Hematopoietic multipotent progenitor cell treated with erythropoietin and hydrocortisone succinate and interleukin-3 and kit ligand, for 6 days (in vitro differentiated cells): ENCODE data around the gene PITX1.
A peak's percentile ranks its signal among the peaks of the same experiment; 100 is the strongest.

Source experiments
- DNase-seq: peaks from one replicate; pipeline ENCODE4 v3.0.0-alpha.2; 2015

PITX1 gene

DNA sequence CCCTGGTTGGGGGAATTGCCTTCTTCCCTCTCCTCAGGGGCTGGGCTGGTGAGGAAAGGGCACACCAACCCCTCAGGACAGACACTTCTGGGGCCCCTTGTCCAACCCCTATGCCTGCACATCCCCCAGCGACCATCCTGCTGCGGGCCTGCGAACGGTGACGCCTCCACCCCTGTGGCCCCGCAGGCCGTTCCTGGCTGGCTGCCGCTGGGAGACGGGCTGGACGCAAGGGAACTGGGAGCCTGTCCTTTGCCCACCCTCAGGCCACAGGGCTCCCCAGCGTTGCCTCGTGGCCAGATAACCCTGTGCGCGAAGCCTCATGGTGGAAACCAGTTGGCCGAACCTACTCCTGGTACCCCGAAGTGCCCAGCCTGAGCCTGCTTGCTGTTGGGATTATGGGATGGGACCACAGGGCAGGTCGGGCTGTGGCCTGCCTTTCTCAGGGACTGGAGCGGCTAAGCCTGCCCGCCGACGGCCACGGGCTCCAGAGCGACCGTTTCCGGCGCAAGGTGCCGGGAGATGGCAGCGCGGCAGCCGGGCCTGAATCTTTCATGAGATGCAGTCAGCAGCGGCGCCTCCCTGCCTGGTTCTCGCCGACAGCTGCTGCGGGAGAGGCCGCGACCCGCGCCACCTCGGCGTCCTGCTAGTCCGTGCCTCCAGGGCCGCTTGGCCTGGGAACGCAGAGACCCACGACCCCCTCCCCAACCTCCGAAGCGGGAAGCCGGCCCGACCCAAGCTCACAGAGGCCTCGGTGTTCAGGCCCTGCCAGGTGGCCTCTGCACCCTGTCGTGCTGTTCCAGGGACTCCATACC, 6.5 kb upstream of the PITX1 start:
- DNase-seq: peak; percentile 21

DNA sequence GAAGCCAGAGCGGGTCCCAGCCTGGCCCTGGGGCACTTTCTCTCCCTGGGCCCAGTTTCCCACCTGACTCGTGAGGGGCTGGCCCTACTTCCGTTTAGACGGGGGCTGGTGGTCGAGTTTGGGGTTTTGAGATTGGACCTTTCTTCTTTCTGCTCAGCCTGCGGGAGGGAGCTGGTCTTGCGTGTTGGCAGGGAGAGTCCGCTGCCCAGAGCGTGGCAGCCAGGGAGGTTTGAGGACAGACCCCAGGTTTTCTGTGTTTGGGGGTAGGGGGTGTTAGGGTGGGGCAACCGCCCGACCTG, 6.0 kb upstream of the PITX1 start:
- DNase-seq: no peak

DNA sequence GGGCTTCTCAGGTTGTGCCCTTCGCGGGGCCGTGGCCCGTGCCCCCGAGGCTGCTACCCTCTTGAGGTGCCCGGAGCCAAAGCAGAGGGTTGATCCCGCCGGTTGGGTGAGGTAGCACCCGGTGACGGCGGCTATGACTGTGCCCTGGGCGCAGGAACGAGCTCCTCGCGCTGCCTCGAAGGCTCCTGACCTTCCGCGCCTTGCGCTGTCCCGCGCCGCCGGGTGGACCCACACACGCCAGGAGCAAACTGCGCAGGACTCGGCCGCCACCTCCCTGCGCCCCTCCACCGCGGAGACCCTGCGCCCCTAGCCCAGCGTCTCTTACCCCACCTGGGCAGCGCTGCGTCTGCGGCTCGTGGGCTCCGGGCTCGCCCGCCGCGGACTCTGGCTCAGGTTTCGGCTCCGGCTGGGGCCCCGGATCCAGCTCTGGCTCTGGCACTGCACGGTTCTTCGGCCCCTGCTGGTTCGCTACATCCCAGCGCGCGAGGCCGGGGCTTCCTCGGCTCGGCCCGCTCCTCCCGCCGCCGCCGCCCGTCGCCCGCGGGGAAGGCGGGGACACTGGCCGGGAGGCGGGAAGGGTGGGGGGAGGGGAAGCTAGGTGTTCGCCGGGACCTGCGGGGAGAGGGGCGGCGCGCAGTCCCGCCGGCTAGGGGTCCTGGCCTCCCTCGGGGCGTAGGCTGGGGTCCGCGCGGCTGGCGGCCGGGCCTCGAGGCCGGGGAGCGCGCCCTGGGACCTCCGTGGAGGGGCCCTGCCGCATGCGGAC, 5.4 kb upstream of the PITX1 start:
- DNase-seq: peak; percentile 25

DNA sequence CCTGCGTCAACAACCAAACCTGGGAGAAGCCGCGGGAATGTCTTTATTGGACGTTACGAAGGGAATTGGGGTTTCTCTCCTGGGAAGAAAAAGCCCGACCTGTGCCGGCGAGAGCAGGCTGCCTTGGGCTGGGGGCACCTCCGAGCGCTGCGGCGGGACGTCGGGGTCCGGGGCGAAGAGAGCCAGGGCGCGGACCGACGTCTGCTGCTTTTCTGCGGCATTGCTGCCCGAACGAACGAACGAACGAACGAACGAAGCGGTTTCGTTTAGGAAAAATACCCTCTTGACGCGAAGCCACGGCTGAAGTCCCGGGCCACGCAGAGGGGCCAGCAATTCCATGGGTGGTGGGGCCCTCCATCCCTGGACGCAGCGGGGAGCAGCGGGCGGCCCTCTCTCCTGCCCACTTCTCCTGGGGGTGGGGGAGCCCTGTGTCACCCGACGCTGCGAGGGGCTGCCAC, 4.8 kb upstream of the PITX1 start:
- no peak for DNase-seq

DNA sequence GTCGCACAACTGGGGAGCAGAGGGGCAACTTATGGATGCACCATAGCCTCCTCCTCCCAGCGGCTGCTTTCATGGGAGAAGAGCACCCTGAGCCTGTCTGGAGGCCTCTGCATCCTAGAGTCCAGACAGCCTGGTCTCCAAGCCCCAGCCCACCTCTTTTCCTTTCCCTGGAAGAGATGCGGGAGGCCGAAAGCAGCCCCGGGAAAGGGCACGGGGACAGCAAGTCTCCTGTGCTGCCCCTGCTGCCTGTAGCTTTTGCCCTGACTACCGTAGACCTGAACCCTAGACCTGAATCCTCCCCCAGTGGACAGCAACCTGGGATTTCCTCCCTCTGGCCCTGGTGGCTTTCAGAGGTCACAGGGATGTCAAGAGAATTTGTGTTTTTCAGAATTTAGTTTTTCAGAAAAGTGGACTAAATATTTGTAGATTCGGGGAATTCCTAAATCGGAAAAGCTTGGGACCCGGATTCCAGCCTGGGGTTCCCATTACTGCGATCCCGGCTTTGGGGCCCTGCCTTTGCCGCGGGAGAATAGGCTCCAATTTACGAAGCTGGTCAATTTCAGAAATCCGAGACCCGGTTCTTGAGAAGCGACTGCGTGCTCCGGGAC, 4.3 kb upstream of the PITX1 start:
- DNase-seq: no peak

DNA sequence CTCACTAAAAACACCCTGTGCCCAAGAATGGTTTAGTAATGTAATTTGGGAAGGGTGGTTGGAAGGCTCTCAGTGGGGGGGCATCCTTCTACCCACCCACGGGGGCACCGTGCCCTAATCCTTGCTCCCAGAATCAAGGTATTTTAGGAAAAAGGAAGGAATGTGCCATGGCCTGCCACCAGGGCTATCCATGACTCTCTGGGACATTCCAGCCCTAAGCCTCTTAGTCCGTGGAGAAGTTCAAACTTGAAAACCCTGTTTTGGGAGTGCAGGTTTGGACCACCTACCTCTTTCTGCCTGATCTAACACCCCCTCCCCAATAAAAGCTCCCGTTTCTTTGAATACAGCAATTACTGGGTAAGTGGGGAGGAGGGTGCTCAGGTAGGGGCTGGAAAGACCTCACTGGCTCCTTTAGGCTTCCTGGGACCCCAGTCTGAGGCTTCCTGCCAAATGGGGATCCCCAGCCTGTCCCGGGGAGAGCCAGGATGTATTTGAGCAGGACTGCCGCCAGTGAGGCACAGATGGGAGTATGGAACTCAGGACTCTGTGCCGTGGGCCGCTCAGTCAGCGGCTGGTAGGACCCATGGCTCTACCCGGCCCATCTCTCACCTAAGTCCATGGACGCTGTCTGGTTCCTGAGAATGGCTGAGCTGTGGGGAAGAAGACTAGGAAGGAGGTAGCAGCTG, 3.6 kb upstream of the PITX1 start:
- DNase-seq: no peak

DNA sequence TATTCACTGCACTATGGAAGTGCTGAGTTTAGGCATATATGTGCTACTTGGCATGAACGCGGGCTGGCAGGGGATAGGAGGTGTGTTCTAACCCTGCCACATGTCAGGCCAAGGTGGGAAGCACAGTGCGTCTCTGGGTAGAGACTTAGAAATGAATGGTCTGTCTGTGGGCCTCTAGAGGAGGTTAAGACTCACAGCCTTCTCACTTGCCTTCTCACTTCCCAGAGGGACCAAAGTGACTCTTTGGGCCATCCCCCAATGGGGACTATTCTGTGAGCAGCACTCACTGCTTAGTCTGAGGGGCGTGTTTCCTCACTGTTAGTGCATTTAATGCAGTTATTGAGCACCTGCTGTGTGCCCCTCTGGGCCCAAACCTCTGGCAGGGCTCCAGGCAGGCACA, 2.4 kb upstream of the PITX1 start:
- DNase-seq: peak; percentile 19

DNA sequence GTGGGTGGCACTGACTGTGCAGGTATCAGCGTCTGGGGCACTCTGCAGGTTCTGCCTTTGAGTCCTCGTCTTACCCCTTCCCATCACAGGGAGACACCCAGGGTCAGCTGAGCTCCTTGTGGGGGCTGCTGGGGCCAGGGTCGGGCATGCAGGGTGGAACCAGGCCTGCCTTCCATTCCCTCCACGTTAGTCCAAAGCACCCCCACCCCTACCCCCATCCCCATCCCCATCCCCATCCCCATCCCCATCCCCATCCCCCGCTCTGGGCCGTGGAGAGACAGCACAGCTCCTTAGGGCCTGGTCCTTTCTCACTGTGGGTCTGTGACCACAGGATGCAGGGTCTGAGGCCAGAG, 1.6 kb upstream of the PITX1 start:
- DNase-seq: no peak

DNA sequence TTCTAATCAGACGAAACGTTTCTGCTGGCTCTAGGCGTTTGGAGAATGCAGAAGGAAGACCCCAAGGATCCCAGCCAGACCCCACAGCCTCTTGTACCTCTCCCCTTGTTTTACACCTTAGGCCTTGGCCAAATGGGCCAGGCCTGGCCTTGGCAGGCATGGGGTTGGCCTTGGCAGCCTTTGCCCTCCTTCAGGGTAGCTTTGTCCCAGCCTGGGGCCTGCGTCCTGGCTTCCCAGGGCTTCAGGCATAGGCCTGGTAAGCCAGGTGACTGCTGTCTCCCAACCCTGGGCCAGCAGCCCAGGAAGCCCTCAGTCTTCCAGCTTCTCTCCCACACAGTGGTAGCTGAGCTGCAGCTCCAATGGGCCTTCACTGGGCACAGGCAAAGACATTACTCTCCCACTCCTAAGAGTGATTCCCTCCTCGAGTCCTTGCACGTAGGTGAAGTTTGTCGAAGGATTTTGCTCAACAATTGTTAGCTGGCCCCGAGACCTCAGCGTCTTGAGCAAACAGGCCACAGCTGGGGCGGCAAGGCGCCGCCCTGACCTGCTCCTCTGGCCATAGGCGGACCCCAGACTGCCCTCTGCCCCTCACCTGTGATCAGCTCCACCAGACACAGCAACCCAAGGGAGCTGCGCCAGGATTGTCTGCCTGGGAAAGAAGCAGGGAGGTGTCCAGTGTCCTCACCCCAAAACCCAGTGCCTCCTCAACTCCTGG, 1.1 kb upstream of the PITX1 start:
- no peak for DNase-seq

DNA sequence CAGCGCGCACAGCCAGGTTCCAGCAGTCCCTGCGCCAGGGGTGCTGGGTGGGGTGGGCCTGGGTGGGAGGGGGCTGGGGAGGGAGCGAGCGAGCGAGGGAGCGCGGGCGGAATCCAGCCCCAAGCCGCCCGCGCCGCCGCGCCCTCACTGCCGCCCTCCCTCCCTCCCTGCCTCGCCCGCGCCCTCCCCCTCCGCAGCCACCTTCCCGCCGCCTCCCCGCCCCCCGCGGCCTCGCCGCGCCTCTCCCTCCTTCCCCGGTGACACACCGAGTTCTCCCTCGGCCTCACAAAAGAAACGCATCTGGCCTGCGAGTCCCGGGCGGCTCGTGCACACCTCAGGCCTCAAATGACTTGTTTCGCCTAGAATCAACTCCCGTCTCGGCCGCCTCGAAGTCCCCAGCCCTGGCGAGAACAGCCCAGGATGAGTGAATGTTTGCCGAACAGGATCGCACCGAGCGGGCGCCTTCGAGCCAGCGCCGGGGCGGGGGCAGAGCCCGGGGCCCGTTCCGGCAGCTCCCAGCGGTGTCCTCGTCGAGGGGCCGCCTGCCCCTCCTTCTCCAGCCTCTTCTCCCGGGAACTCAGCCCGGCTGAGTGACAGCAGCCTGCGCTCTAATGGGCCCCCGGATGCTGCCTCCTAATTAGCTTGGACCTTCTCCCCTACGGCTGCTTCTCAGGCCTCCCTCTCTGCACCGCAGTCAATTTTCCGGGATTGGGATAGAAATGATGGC, 371 bp upstream of the PITX1 start:
- DNase-seq: peak; percentile 50

DNA sequence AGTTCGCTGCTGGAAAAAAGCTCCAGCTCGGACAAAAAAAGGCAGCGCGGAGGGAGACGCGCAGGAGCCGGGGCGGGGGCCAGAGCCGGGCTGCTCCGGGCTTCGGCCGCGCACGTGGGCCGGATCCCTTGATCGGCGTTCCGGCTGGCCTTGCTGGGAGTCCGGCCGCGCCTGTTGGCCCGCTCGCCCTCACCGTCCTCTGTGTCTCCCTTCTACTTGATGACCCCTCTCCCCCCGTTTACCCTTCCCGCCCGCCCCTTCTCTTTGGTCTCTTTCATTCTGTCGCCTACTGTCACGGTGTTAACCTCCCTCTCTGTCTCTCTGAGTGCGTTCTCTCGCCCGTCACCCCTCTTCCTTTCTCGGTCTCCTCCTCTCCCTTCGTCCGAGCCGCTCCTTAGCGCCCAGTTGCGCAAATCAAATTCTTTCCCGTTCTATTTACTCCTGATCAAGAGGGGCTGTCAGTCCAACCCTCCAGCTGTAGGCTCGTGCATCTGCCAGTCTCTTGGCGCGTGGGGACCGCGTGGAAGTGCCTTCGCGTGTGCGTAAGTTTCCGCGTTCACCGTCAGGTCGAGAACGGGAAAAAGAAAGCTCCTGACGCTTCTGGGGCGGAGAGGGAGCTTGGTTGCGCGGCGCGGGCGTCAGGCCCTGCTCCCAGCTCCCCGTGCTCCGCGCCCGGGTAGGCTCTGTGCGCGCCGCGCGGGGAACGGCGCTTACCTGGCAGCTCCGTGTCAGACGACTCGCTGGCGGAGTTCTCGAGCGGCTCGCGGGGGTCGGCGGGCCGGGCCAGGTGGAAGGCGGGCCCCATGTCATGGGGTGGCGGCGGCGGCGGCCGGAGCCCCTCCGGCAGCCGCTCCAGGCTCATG, 798 bp downstream of the PITX1 start:
- DNase-seq: peak; percentile 36

DNA sequence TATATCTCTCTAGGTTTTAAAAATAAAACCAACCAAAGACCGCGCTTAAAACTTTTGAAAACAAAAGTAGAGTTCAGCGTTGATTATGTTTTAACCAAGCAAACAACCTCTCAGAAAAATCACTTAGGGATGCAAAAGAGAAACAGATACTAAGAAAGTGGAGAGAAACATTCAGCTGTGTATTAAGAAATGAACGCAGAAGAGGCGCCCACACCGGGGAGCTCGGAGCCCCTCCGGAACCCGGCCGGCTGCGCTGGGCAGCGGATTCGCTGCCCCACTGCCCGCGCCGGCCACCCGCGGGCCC, 1.4 kb downstream of the PITX1 start:
- DNase-seq: peak; percentile 23

DNA sequence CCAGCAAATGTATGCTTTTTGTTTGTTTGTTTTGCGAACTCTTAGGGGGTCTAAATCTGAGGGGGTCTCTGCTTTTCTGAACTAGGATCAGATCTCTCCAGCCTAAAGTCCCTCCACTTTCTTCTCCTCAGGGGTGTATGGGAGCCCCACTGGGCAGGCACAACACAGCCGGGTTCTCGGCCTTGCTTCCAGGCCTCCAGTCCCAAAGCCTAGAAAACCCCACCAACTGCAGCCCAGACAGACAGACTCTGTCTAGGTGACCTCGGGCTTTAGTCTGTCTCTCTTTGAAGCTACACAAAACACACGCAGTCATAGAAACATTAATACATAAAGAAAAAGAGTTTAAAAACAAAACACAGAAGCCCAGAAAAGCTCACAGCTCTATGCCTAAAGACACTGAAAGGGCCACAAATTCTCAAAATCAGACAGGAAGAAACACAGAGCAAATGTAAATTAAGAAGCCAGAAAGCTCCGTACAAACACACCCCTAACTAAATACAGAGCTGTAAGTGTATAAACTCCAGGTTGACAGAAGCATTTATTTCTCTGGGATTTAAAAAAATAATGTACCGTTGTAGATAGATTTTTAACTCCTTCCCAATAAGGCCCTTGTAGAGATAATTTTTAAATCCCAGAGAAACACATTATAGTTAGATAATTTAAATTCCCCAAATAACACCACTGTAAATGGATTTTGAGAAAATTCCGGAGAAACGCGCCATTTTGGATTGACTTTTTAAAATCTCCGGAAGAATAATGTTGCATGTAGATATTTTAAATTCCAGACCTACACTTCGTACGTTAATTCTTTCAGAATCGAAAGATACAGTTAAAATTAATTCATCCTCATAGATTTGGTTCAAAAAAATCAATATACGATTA, 2.0 kb downstream of the PITX1 start:
- peak; percentile 18 for DNase-seq

DNA sequence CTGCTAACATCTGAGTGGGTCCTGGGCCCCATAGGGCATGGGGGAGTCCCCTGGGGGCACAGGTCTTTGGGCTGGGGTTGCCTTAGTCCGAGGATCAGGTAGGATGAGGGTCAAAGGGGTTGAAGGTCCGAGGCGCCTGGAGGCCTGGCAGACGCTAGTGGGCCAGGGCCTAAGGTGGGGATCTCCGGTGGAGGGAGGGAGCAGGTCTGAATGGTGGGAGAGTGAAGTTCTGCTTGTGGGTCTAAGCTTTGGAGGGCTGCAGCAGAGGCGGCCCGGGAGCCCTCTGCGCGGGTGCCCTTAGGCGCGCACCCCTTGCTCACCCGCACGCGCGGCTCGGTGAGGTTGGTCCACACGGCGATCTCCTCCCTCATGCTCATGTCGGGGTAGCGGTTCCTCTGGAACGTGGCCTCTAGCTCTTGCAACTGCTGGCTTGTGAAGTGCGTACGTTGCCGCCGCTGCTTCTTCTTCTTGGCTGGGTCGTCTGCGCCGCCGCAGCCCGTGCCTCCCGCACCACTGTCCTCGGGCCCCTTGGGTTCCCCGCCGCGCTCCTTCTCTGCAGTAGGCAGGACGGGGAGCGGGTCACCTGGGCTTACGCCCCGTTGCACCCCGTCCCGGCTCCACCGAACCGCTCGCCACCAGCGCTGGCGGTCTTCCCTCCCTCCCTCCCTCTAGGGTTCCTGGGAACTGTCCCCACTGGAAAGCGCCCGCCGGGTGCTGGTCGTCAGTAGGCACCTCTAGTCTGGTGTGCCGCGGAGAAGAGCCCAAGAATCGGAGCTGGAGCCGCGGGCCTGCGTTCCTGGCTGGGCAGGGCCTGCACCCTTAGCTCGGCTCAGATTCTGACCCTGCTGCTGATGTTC, 2.8 kb downstream of the PITX1 start:
- peak; percentile 42 for DNase-seq

DNA sequence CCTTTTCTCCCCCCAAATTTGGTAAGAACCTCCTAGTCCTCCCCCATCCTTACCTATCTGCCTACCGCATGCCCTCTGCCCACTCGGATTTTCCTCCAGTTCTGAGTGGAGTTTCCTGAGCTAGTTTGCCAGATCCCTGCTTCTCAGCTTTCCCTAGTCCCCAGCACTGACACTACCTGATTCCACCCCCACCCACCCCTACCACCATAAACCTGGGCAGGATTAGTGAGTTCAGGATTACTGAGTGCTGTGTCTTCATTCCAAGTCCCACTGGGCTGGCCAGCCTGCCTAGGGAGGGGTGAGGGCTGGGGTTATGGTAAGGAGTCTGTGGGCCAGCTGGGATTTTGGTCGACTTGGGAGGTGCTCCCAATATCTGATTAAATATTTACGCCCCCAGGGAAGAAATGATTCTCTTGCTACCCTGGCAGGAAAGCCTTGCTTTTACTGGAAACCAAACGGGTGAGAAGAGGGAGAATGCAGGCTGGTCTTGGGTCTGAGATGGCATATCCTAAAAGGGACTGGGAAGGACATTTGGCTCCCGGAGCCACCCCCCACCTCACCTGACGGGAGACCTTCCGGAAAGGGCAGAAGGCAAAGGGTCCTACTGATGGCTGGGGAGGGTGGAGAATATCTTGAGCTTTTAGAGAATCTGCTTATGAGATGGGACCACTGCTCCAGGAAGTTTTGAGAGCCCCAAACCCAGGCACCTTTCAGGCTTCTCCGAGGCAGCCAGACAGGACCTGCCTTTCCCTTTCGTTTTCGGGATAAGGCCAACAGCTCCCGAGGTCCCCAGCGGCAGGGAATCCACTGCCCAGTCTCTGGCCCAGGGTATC, 3.7 kb downstream of the PITX1 start:
- DNase-seq: no peak

DNA sequence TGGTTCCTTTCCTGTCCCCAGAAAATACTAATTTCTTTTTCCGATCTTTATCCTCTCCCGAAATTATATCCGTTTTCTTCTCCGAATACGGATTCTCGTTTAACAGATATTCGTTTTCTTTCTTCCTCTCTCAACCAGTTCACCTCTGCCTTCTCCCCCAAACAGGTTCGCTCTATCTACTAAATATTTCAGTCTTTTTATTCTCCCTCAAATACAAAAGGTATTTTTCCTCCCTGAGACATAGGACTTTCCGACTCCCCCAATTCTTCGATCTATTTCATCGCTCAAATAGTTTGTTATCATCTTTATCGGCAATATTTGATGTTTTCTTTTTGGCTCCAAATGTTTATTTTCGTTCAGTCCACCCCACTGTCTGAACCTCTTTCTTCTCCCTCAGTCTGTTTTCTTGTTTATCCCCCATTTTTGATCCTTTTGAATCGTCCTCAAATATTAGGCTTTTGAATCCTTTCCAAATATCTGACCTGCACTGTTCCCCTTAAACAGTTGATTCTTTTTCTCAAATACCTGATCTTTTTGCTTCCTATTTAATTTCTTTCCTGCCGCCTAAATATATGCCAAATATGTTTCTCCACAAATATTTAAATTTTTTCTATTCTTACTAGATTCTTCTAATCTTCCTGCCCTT, 4.4 kb downstream of the PITX1 start:
- DNase-seq: no peak

DNA sequence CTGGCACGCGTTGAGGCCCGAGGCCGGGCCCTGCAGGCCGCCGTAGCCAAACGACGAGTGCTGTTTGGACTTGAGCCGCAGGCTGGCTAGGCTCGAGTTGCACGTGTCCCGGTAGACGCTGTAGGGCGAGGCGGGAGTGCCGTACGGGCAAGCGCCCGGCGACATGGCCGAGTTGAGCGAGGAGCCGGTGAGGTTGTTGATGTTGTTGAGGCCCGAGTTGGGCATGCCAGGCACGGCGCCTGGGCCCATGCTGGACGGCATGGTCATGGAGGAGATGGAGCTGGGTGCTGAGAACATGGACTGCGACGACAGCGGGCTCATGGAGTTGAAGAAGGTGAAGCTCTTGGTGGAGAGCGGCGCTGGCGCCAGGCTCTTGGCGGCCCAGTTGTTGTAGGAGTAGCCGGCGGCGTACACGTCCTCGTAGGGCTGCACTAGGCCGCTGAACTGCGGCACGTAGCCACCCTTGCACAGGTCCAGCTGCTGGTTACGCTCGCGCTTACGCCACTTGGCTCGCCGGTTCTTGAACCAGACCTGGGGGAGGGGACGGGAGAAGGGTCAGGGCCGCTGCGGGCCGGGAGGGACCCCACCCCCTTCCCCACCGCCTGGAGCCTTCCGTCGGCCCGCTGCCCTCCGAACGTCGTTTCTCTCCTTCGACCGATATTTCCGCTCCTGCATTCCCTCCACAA, 5.1 kb downstream of the PITX1 start:
- peak; percentile 35 for DNase-seq
